ENCODE data around the gene EPDR1.
A peak's percentile ranks its signal among the peaks of the same experiment; 100 is the strongest.

EPDR1 gene

GRCh38 chr7:37973915-37974314, 53.5 kb downstream of the EPDR1 start:
- no peak for DNase-seq (ENCODE audit: low spot score)
- no peak for FAIRE-seq

GRCh38 chr7:37974711-37975110, 54.3 kb downstream of the EPDR1 start:
- no peak for DNase-seq (ENCODE audit: low spot score)
- FAIRE-seq: no peak

GRCh38 chr7:37977243-37977642, 56.8 kb downstream of the EPDR1 start:
- DNase-seq (ENCODE audit: low spot score) (no peak), FAIRE-seq (peak; percentile 5)

- no peak for DNase-seq (ENCODE audit: low spot score)
- FAIRE-seq: no peak
Measured at GRCh38 chr7:37981664-37982063, 61.2 kb downstream of the EPDR1 start.

- peak; percentile 48 for FAIRE-seq
- DNase-seq (ENCODE audit: low spot score): no peak
Measured at GRCh38 chr7:37982423-37982822, 62.0 kb downstream of the EPDR1 start.

- FAIRE-seq (no peak), DNase-seq (ENCODE audit: low spot score) (no peak)
Measured at GRCh38 chr7:37984750-37985390, 64.4 kb downstream of the EPDR1 start.

GRCh38 chr7:37986908-37987330, 66.5 kb downstream of the EPDR1 start:
- FAIRE-seq (no peak), DNase-seq (ENCODE audit: low spot score) (peak; percentile 13)

GRCh38 chr7:37987732-37988131, 67.3 kb downstream of the EPDR1 start:
- peak; percentile 21 for DNase-seq (ENCODE audit: low spot score)
- FAIRE-seq: peak; percentile 23

GRCh38 chr7:37988721-37989650, 68.5 kb downstream of the EPDR1 start:
- DNase-seq (ENCODE audit: low spot score): no peak
- no peak for FAIRE-seq

- DNase-seq (ENCODE audit: low spot score): no peak
- peak; percentile 35 for FAIRE-seq
Measured at GRCh38 chr7:37990337-37990736, 69.9 kb downstream of the EPDR1 start.

GRCh38 chr7:37993060-37993501, 72.6 kb downstream of the EPDR1 start:
- DNase-seq (ENCODE audit: low spot score) (no peak), FAIRE-seq (no peak)

GRCh38 chr7:37999673-38000072, 79.2 kb downstream of the EPDR1 start:
- no peak for DNase-seq (ENCODE audit: low spot score)
- no peak for FAIRE-seq

GRCh38 chr7:38000272-38000671, 79.8 kb downstream of the EPDR1 start:
- FAIRE-seq: no peak

More at GRCh38 chr7:38000272-38000671, 79.8 kb downstream of the EPDR1 start:
- peak; percentile 29 for DNase-seq (ENCODE audit: low spot score)
